CD4-positive, alpha-beta T cell treated with Interleukin-4 for 4 hours (primary cell): ENCODE results near the gene SOX6.

Experiments used
- DNase-seq: peaks from one replicate; pipeline ENCODE4 v3.0.0-alpha.2; 2020

The SOX6 gene

GRCh38 chr11:15918674-15919073, 437.7 kb downstream of the SOX6 start:
- DNase-seq, result no peak

DNA sequence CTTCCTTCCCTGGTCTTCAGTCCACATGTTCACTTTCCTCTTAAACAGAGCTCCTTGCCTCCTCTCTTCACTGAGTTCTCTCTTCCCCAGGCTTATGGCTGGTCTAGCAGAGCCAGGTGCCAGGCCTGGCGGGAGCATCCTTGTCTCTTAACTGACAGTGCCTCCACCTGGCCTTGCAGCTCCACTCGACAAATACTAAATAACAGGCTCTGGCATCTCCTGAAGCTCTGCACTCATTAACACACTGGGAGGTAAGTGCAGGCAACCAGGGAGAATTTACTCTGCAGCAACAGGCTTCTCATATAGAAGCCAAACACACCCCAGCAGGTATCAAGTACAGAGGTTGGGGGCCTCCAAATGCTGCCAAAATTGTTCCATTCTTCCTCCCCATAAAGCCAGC, 438.1 kb downstream of the SOX6 start:
- DNase-seq, result no peak
